Measurements from ENCODE around the gene LNPK. TPM values are rescaled to one million over a fixed set of nuclear protein-coding genes. Genes with fewer than 3 reads are reported as not detected.

Gene LNPK
- total and polyA plus RNA-seq, 4 donors, result 4.7 to 48.2 (median 16.7) TPM

GRCh38 chr2:175935289-175936181 lies 66.5 kb downstream of the LNPK start:
- no peak for DNase-seq
- Histone ChIP-seq H3K27me3 (ENCODE audit: control insufficient read depth in 3 of 3, insufficient read depth in 3 of 3, low read length in 2 of 3) (no peaks in the 10 kb centered on the region), H3K9me3 (ENCODE audit: control insufficient read depth in 4 of 4, insufficient read depth in 3 of 4, low read length in 3 of 4) (no peaks in the 10 kb centered on the region), H3K4me3 (no peak overlapping the region), H3K4me1 (ENCODE audit: control insufficient read depth in 5 of 5, insufficient read depth in 5 of 5, low read length in 5 of 5) (peaks cover 0 to 4% (median 0%) of the 10 kb centered on the region in 5 donors), H3K9ac (ENCODE audit: insufficient read depth in 1 of 2, low read length in 2 of 2) (no peak overlapping the region), H3K36me3 (ENCODE audit: control insufficient read depth in 4 of 4, insufficient read depth in 4 of 4, low read length in 4 of 4) (peaks cover 0 to 17% (median 4%) of the 10 kb centered on the region in 4 donors), H3K27ac (ENCODE audit: low read depth in 1 of 2, low read length in 1 of 2) (no peak overlapping the region)
- WGBS, 2 donors, result 86 to 89% methylated on average over 3 of the region's 3 CpGs
- no peak for TF ChIP-seq CTCF (IDR thresholded peaks at IDR 0.05; ENCODE audit: control extremely low read depth, extremely low read depth)
- no peak for ATAC-seq (ENCODE audit: insufficient read depth, low FRiP score)

DNA sequence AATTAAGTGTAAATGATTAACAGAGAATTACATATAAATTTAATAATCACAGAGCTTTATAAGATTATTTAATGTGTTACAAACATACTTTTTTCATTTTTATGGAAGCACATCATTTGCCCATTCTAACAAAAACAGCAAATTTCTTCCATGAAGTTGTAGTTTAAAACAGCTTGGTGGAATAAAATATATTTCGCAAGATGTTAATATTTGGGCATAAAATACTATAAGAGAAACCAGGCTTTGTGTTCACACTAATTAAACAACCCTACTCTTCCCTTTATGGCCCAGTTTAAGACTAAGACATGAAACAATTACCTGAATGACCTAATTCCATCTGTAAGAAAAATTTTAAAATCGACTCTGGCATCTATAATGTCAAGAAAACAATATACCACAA lies 69.4 kb downstream of the LNPK start:
- peaks cover 0 to 15% (median 7%) of the 10 kb centered on the region in 4 donors for H3K36me3 ChIP-seq (ENCODE audit: control insufficient read depth in 4 of 4, insufficient read depth in 4 of 4, low read length in 4 of 4)
- peaks cover 0 to 4% (median 0%) of the 10 kb centered on the region in 5 donors for H3K4me1 ChIP-seq (ENCODE audit: control insufficient read depth in 5 of 5, insufficient read depth in 5 of 5, low read length in 5 of 5)
- WGBS, 2 donors, result 98 to 99% methylated on average over 2 of the region's 2 CpGs
- ATAC-seq (ENCODE audit: insufficient read depth, low FRiP score) (no peak), DNase-seq (no peak)
- no peak overlapping the region for H3K4me3 ChIP-seq
- H3K9me3 ChIP-seq (ENCODE audit: control insufficient read depth in 4 of 4, insufficient read depth in 3 of 4, low read length in 3 of 4), result no peaks in the 10 kb centered on the region
- no peak for TF ChIP-seq CTCF (IDR thresholded peaks at IDR 0.05; ENCODE audit: control extremely low read depth, extremely low read depth)
- no peak overlapping the region for H3K9ac ChIP-seq (ENCODE audit: insufficient read depth in 1 of 2, low read length in 2 of 2)
- no peaks in the 10 kb centered on the region for H3K27me3 ChIP-seq (ENCODE audit: control insufficient read depth in 3 of 3, insufficient read depth in 3 of 3, low read length in 2 of 3)
- H3K27ac ChIP-seq (ENCODE audit: low read depth in 1 of 2, low read length in 1 of 2), result no peak overlapping the region

- ATAC-seq (ENCODE audit: insufficient read depth, low FRiP score) (no peak), DNase-seq (peak in 2 of 3 donors; percentile 40 to 64)
- no peak overlapping the region for H3K27ac ChIP-seq (ENCODE audit: low read depth in 1 of 2, low read length in 1 of 2)
- no peak overlapping the region for H3K9ac ChIP-seq (ENCODE audit: insufficient read depth in 1 of 2, low read length in 2 of 2)
- H3K4me3 ChIP-seq, result no peak overlapping the region
- no peaks in the 10 kb centered on the region for H3K9me3 ChIP-seq (ENCODE audit: control insufficient read depth in 4 of 4, insufficient read depth in 3 of 4, low read length in 3 of 4)
- WGBS, 2 donors, result 83 to 91% methylated on average over 2 of the region's 2 CpGs
- H3K27me3 ChIP-seq (ENCODE audit: control insufficient read depth in 3 of 3, insufficient read depth in 3 of 3, low read length in 2 of 3), result no peaks in the 10 kb centered on the region
- peaks cover 2 to 14% (median 6%) of the 10 kb centered on the region in 4 donors for H3K36me3 ChIP-seq (ENCODE audit: control insufficient read depth in 4 of 4, insufficient read depth in 4 of 4, low read length in 4 of 4)
- H3K4me1 ChIP-seq (ENCODE audit: control insufficient read depth in 5 of 5, insufficient read depth in 5 of 5, low read length in 5 of 5), result peaks cover 0 to 10% (median 0%) of the 10 kb centered on the region in 5 donors
- no peak for TF ChIP-seq CTCF (IDR thresholded peaks at IDR 0.05; ENCODE audit: control extremely low read depth, extremely low read depth)
These were observed 70.3 kb downstream of the LNPK start for GRCh38 chr2:175931805-175932204.

Measured in lung (tissue), 12 donors.